ENCODE data around the gene KCNT2.
"Not testable (repeated sequence)": the region's sequence is repeated elsewhere in the genome, so short reads cannot be mapped to it uniquely, and the experiment has no call there.

Gene KCNT2

DNA sequence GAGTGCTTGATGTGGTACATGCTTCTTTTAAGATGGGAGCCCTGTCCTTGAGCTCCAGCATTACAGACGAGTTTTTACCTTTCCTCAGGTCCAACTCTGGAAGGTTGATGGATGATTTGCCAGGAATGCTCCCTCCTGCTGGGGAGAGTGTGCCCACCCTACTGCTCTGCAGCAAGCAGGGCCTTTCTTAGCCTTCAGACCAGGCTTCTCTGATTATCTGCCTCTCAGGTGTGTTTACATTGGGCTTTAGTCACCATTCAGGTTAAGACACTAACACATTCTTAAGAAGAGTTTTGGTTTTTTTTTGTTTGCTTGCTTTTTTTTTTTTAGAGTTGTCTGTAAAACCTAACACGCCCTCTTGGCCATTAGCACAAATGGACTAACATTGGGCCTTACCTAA lies 301.8 kb downstream of the KCNT2 start:
- no peak for DNase-seq

DNA sequence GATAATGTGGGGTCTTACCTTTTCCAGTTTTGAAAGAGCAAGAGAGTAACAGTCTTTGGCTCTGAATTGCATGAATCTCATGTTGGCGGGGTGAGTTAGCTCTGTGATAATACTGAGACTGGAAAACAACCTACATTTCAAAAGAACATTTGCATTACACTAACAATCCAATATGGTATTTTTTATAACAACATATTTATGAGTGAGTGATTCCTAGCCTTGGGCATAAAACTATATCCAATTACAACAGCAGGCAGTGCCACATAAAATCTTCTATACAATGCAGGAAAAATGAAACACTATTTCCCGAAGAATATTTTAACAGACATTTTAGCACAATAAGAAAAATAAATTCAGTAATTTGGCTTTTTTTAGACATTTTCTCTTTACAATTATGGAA lies 303.0 kb downstream of the KCNT2 start:
- no peak for DNase-seq

DNA sequence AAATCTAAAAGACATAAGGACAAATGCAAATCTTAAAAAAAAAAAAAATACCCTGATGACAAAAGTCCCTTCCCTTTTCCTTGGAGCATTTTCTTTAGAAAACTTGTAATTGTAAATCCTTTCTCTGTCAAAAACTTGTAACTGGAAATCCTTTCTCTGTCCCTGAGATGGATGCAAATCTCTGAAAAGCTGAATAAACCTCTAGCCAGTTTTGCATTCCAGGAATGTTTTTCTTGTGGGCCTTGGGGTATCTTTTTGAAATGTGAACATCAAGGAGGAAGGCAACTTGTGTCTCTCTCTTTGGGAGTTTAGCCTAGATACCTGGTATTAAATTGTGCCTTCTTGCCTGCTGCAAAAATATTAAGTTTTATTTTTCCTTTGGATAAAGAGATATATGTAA lies 305.3 kb downstream of the KCNT2 start:
- DNase-seq = no peak

GRCh38 chr1:196302420-196302819 lies 305.8 kb downstream of the KCNT2 start:
- DNase-seq = no peak

- no peak for DNase-seq
These were observed 312.5 kb downstream of the KCNT2 start for GRCh38 chr1:196295766-196296165.

GRCh38 chr1:196278816-196279215 lies 329.4 kb downstream of the KCNT2 start:
- no peak for DNase-seq

GRCh38 chr1:196277860-196278259 lies 330.4 kb downstream of the KCNT2 start:
- DNase-seq = no peak

GRCh38 chr1:196271212-196271947 lies 336.9 kb downstream of the KCNT2 start:
- no peak for DNase-seq

DNA sequence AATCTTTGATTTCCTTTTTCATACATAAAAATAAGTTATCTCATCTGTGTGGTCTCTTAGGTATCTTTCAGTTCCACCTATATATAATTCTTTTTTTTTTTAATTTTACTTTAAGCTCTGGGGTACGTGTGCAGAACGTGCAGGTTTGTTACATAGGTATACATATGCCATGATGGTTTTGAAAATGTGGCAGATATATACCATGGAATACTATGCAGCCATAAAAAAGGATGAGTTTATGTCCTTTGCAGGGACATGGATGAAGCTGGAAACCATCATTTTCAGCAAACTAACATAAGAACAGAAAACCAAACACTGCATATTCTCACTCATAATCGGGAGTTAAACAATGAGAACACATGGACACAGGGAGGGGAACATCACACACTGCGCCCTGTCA lies 345.2 kb downstream of the KCNT2 start:
- DNase-seq = not testable (repeated sequence)

DNA sequence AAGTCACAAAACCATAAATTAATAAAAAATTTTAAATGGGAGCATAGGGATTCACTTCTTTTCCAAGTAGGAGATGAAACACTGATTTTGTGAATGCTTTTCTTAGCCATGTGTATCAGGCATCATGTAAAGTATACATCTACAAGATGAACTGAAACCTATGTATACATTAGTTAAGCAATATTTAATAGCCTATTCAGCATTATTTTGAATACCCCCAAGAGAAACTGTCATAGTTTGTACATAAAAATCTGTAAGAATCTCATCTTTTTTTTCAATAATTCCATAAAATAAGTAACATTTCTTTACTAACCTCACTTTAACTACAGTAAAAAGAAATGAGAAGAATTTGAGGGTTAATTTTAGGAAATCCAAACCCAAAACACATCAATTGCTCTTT lies 348.0 kb downstream of the KCNT2 start:
- no peak for DNase-seq

GRCh38 chr1:196259316-196259715 lies 348.9 kb downstream of the KCNT2 start:
- no peak for DNase-seq

DNA sequence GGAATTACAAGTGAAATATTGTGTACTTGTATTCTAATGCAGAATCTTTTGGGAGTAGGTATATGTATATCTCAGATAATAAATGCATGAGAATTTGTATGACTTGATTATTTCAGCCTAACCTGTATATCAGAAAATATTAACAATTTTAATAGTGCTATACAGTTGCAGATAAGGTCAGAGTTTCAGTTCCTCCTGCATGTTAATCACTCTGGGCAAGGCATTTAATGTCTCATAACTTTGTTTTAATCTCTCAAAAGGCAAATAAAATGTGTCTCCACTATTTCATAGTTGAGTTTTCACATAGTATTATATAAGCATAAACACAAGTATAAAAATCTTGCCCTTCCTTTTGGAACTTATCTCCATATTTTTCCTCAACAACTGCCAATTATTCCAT lies 352.5 kb downstream of the KCNT2 start:
- no peak for DNase-seq

DNA sequence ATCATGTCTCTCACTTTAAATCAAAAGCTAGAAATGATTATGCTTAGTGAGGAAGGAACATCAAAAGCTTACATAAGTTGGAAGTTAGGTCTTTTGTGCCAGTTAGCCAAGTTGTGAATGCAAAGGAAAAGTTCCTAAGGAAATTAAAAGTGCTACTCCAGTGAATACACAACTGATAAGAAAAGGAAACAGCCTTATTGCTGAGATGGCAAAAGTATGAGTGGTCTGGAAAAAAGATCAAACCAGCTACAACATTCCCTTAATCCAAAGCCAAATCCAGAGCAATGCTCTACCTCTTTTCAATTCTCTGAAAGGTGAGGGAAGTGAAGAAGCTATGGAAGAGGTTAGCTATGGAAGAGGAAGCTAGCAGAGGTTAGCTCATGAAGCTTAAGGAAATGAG lies 378.7 kb downstream of the KCNT2 start:
- no peak for DNase-seq

- no peak for DNase-seq
These were observed 393.4 kb downstream of the KCNT2 start for GRCh38 chr1:196214866-196215265.

- no peak for DNase-seq
These were observed 398.3 kb downstream of the KCNT2 start for GRCh38 chr1:196209983-196210382.

GRCh38 chr1:196209265-196209664 lies 399.0 kb downstream of the KCNT2 start:
- no peak for DNase-seq

DNA sequence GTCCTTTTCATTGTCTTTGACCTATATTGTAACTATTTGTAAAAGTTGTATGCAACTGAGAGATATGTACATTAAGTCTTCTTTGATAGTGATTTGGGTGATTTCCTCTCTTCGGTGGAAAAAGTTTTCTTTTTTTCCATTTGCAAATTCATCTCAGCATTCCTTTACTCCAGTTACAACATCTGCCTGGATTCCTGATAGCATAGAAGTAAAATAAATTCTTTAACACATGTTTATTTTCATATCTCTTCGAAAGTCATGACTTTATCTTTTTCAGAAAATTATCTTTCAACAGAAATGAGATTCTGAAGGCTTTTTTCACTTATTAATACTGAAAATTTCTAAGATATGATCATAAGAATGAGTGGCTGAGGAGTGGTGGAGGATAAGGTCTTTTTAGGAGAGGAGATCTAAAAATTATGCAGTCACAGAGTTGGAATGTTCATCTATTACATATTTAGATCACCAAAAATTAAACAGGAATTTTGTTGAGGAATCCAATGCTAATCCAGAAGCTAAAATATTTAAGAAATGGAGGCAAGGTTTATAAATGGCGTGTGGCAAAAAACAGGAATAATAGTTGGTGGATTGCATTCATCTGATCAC lies 400.5 kb downstream of the KCNT2 start:
- no peak for DNase-seq

DNA sequence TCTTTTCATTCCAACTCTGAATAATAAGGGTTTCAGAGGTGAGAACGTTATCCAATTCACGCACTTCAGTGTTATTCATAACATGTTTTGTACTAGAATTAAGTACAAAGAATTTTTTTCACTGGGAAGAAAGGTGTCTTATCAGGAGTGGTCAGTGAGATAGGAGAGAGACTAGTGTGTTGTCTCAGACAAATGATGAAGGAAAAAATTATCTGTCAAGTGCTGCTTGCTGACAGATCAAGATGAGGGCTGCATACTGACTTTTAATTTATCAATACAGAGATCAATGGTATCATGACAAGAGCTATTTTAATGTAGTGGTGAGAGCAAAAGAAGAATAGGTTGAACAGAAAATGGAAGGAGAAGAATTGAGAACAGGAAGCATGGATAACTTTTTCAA lies 402.4 kb downstream of the KCNT2 start:
- DNase-seq = no peak

- DNase-seq = no peak
These were observed 411.8 kb downstream of the KCNT2 start for GRCh38 chr1:196196486-196196885.

- DNase-seq = no peak
These were observed 414.2 kb downstream of the KCNT2 start for GRCh38 chr1:196193896-196194559.

DNA sequence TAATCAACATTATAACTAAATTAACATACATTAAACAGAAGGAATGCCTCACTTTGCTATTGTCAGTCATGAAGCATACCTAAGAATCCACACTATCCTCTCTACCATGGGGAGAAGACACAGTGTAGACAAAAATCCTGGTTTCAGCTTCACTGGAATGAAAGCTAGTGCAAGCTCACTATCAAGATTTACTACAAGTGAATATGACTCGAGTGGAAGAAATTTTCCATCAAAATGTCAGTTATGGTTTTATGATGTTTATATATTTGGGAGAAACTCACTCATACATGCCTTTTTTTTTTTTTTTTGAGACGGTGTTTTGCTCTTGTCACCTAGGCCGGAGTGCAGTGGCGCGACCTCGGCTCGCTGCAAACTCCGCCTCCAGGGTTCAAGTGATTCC lies 424.3 kb downstream of the KCNT2 start:
- no peak for DNase-seq

GRCh38 chr1:196181594-196181878 lies 426.7 kb downstream of the KCNT2 start:
- DNase-seq = no peak

GRCh38 chr1:196180847-196181593 lies 427.2 kb downstream of the KCNT2 start:
- DNase-seq = no peak

DNA sequence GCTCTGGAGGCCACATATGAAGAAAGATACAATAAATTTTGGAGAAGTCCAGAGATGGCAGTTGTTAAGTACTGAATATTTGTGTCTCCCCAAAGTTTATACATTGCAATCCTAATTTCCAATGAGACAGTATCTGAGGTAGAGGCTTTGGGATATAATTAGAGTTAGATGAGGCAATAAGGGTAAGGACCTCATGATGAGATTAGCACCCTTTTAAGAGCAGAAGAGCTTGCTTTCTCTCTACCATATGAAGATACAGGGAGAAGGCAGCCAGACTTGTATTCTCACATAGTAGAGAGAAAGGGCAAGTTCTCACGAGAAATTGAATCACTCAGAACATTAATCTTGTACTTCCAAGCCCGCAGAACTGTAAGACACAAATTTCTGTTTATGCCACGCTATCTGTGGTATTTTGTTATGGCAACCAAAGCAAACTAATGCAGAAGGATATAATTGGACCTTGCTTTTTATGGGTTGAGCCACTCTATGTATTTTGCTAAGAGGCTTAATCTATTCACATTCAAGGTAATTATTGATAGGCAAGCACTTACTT lies 430.1 kb downstream of the KCNT2 start:
- DNase-seq = no peak
